Uterus (tissue), 2 donors: ENCODE measurements around the gene CELF4.

Source experiments
- POLR2A ChIP-seq, 2 donors: fragments of 450-650 bp; IDR thresholded peaks; one replicate each; pipeline ENCODE4 v1.6.1; 2016; ENCODE audit warnings: antibody characterized with exemption in 2 of 2, mild to moderate bottlenecking in 1 of 2, moderate library complexity in 1 of 2
- TF ChIP-seq, protein P1 (sequence below), 4 experiments: fragments of 200-600 bp in 2 of 4; fragments of 450-650 bp in 2 of 4; sonication (generic) in 2 of 4; IDR thresholded peaks; one replicate each; pipeline ENCODE4 v1.5.1; 2016 to 2019; ENCODE audit warnings: antibody characterized with exemption in 4 of 4, mild to moderate bottlenecking in 2 of 4, moderate library complexity in 1 of 4

DNA sequence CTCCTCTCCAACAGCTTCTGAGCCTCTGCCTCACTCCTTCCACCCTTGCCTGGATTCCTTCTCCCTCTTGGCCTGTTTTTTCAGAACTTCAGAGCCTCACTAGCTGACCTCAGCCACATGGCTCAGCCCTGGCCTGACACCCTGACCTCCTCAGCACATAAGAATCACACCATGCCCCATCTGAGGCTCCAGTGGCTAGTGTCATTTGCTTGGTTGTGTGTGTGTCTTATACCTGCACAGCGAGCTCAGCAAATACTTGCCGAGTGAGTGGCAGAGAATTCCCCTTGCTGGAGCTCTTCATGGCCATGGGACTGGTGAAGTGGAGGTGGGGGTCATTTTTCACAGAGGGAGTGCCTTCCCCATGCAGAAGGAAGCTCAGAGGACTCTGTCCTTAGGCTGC, 70.2 kb downstream of the CELF4 start:
- TF ChIP-seq, protein P1, sequence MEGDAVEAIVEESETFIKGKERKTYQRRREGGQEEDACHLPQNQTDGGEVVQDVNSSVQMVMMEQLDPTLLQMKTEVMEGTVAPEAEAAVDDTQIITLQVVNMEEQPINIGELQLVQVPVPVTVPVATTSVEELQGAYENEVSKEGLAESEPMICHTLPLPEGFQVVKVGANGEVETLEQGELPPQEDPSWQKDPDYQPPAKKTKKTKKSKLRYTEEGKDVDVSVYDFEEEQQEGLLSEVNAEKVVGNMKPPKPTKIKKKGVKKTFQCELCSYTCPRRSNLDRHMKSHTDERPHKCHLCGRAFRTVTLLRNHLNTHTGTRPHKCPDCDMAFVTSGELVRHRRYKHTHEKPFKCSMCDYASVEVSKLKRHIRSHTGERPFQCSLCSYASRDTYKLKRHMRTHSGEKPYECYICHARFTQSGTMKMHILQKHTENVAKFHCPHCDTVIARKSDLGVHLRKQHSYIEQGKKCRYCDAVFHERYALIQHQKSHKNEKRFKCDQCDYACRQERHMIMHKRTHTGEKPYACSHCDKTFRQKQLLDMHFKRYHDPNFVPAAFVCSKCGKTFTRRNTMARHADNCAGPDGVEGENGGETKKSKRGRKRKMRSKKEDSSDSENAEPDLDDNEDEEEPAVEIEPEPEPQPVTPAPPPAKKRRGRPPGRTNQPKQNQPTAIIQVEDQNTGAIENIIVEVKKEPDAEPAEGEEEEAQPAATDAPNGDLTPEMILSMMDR (IDR thresholded peaks at IDR 0.05) = no peak
- no peak for TF ChIP-seq POLR2A (IDR thresholded peaks at IDR 0.05)
